GF-D8 (cell line): ENCODE results near the gene RAD54L2.
"Not testable (repeated sequence)": the region's sequence is repeated elsewhere in the genome, so short reads cannot be mapped to it uniquely, and the experiment has no call there.

Experiments
- DNase-seq: peaks from one replicate; lab custom pipeline; 2025; lab: John Stamatoyannopoulos, UW

Gene RAD54L2

DNA sequence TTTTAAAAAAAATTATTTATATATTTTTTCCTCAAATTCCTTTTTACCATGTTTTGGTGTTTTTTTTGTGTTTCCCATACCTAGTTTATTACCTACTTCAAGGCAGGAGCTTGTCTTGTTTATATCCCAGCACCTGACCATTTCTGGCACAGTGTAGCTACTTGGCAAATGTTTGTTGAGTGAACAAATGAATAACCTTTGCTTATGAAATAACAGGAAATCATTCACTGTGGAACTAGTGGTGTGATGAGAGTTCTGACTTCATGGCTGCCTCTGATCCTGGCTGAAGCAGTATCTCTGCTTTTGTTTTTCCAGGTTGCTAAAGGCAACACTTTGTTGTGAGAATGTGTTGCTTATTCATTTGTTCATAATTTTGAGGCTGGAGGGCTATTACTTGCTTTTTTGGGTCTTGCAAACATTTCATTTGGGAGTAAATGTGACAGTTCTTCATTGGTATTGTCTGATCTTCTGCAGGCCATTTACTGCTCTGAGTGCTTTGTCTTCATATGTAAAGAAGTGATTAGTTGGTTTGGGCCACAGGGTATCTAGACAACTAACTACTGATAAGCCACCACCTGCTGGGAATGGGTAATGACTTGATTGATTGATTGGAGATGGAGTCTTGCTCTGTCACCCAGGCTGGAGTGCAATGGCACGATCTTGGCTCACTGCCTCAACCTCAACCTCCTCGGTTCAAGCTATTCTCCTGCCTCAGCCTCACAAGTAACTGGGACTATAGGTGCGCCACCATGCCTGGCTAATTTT, 5.7 kb downstream of the RAD54L2 start:
- no peak for DNase-seq

- DNase-seq, result no peak
These were observed 8.8 kb downstream of the RAD54L2 start for GRCh38 chr3:51547274-51547673.

GRCh38 chr3:51549311-51549710, 10.8 kb downstream of the RAD54L2 start:
- no peak for DNase-seq

GRCh38 chr3:51550080-51550819, 11.7 kb downstream of the RAD54L2 start:
- no peak for DNase-seq

DNA sequence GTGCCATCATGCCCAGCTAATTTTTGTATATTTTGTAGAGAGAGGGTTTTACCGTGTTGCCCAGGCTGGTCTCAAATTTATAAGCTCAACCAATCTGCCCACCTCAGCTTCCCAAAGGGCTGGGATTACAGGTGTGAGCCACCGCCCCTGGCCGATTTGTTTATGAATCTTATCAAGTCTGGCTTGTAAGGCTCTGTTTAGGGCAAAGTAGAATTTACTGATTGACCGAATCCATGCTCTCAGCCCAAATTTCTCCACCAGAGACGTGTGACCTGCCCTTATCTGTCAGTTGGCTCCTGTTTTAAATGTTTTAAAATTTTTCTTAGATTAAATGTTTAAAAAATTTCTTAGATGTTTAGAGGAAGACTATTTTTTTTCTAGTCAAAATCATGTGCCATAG, 19.5 kb downstream of the RAD54L2 start:
- no peak for DNase-seq

DNA sequence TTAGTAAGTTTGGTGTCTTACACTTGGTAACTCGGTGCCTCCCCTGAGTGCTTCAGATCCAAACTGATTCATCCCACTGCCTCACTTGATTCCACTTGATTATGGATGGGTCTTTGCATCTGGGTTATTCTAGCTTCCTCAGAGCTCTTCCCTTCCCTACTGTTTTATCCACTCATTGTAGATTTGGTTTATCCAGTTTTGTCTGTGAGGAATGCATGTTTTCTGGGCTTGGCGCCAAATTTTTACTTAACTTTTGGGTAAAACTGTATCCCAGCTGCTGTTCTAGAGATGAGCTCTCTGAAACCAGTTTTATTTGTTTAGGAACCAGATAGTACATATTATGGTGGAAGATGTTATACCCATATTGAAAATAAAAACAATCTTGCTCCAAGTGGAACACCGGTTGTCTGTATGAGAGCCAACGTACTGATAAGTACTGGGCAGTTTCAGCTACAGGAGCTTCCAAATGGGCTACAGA, 20.9 kb downstream of the RAD54L2 start:
- no peak for DNase-seq

DNA sequence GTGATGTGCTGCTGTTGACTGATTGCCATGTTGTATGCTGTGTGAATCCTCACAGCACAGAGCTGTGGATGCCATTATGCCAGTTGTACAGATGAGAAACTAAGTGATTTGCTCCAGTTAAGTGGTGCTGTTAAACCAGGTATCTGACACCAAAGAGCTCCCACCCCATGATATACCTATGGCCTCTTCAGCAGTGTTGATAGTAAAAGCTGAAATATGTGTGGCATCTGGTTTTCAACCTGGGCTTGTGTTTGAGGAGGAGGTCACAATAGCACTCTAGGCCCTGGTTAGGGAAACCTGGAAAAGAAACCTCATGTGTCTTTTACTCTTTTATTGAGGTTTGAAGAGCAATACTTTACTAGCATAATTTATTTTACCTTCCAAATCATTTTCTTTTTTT, 21.4 kb downstream of the RAD54L2 start:
- no peak for DNase-seq

DNA sequence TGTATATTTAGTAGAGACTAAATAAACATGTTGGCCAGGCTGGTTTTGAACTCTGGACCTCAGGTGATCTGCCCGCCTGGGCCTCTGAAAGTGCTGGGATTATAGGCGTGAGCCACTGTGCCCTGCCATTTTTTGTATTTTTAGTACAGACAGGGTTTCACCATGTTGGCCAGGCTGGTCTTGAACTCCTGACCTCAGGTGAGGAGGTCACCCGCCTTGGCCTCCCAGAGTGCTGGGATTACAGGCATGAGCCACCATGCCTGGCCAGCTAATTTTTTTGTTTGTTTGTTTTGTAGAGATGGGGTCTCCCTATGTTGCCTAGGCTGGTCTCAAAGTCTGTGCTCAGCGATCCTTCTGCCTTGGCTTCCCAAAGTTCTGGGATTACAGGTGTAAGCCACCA, 23.9 kb downstream of the RAD54L2 start:
- not testable (repeated sequence) for DNase-seq

GRCh38 chr3:51568036-51568435, 29.5 kb downstream of the RAD54L2 start:
- peak; percentile 92 for DNase-seq

- peak; percentile 58 for DNase-seq
These were observed 30.5 kb downstream of the RAD54L2 start for GRCh38 chr3:51568996-51569395.

DNA sequence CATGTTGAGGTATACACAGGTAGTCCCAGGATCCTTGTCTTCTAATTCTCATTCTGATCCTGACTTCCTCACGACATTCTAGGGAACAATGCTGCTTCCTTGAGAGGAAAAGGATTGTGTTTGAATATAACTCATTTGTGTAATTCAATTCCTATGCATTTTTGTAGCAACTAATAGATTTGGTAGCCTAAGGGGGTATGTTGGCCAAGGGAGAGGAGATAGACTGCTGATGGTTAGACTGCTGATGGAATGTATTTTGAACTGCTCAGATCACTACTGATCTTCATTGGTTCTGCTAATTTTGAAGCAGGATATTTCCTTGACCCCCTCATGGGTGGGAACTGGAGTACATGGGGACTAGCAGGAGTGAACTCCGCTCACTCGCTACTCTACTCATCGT, 39.7 kb downstream of the RAD54L2 start:
- no peak for DNase-seq

GRCh38 chr3:51580418-51580817, 41.9 kb downstream of the RAD54L2 start:
- no peak for DNase-seq

DNA sequence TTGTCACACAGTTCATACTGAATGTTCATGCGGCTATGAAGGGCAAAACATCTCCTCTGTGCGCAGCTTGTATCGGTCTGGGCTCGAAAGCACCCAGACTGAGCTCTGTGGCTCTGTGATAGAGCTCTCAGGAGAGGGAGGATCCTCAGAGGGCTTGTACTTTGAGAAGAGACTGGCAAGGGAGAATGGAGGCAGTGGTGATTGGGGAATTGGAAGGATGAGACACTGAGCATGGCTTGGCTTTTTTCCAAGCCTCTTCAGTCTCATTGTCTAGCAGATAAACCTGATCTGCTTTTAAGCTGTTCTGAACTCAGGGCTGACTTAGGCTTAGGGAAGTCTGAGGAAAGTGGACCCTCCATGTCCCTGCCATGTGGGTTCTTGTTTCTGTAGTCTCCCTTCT, 43.0 kb downstream of the RAD54L2 start:
- DNase-seq, result no peak

- DNase-seq, result no peak
These were observed 46.7 kb downstream of the RAD54L2 start for GRCh38 chr3:51585197-51585596.

DNA sequence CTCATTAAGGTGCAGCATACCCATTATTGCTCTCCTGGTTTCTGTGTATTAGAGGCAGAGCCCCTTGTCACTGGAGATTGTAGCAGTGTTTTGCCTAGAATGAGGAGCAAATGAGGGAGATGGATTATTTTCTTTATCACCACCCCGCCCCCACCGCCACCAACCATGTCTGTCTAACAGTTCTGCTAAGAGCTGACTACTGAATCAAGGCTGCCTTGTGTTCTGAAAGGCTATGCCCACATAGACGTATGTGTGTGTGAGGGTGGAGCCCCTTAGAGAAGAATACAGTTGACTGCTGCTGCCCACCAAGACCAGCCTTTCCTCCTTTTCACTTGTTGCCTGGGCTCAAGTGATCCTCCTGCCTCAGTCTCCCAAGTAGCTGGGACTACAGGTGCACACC, 47.4 kb downstream of the RAD54L2 start:
- no peak for DNase-seq
